LNCAP (cell line): ENCODE data around the gene HMCN2.

Experiments
- TF ChIP-seq, protein P1 (sequence below): fragments of 450-650 bp; IDR thresholded peaks from 2 replicates; pipeline ENCODE4 v1.5.1; 2017; ENCODE audit warnings: mild to moderate bottlenecking

HMCN2 gene

GRCh38 chr9:130428086-130428665 is 162.6 kb downstream of the HMCN2 start:
- TF ChIP-seq, protein P1, sequence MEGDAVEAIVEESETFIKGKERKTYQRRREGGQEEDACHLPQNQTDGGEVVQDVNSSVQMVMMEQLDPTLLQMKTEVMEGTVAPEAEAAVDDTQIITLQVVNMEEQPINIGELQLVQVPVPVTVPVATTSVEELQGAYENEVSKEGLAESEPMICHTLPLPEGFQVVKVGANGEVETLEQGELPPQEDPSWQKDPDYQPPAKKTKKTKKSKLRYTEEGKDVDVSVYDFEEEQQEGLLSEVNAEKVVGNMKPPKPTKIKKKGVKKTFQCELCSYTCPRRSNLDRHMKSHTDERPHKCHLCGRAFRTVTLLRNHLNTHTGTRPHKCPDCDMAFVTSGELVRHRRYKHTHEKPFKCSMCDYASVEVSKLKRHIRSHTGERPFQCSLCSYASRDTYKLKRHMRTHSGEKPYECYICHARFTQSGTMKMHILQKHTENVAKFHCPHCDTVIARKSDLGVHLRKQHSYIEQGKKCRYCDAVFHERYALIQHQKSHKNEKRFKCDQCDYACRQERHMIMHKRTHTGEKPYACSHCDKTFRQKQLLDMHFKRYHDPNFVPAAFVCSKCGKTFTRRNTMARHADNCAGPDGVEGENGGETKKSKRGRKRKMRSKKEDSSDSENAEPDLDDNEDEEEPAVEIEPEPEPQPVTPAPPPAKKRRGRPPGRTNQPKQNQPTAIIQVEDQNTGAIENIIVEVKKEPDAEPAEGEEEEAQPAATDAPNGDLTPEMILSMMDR: no peak

GRCh38 chr9:130429381-130429780 is 163.8 kb downstream of the HMCN2 start:
- TF ChIP-seq, protein P1: no peak

GRCh38 chr9:130429831-130430230 is 164.3 kb downstream of the HMCN2 start:
- TF ChIP-seq, protein P1: no peak

DNA sequence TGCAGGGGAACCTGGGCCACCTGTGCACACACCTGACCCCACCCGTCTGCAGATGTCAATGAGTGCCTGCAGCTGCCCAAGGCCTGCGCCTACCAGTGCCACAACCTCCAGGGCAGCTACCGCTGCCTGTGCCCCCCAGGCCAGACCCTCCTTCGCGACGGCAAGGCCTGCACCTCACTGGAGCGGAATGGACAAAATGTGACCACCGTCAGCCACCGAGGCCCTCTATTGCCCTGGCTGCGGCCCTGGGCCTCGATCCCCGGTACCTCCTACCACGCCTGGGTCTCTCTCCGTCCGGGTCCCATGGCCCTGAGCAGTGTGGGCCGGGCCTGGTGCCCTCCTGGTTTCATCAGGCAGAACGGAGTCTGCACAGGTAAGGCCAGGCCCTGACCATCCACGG is 164.7 kb downstream of the HMCN2 start:
- TF ChIP-seq, protein P1: no peak

DNA sequence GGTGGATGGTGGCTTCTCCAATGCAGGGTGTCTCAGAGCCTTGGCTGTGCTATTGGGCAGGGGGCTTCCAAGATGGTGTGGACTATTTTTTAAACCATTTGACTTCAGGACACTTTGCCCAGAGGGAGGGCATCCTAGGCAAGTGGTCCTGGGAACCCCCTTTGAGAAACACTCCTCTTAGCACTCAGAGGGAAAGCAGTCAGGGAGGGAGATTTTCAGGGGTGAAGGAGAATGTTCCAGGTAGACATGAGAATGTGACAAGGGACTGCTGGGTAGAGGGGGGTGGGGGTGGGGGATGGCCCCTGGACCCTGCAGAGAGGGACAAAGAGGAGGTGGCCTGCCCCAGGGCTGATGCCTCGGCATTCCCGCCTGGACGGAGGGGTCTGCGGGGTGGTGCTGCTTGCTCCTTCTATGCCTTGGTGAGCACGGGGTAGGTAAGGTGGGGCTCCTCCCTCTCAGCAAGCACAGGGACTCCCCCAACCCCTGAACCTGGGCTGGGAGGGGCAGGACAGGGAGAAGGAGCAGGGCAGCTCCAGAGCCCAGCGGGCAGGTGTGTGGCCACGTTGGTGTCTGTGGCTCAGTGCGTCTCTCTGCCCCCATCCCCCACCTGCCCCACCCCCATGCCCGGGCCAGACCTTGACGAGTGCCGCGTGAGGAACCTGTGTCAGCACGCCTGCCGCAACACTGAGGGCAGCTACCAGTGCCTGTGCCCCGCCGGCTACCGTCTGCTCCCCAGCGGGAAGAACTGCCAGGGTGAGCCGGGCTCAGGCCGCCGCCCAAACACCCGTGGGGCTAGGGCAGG is 165.4 kb downstream of the HMCN2 start:
- TF ChIP-seq, protein P1: no peak

GRCh38 chr9:130431536-130432303 is 166.2 kb downstream of the HMCN2 start:
- TF ChIP-seq, protein P1: no peak

DNA sequence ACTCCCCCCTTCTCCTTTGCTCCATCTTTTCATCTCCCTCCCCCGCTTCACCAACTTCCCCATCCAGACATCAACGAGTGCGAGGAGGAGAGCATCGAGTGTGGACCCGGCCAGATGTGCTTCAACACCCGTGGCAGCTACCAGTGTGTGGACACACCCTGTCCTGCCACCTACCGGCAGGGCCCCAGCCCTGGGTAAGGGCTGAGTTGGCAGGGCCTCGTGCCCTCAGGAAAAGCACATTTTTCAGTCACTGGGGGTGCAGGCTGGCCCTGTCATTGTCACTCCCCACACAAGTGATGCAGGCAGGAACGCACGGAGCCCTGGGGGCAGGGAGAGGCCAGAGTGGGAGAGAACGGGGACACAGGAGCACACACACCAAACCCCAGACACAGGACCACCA is 166.8 kb downstream of the HMCN2 start:
- TF ChIP-seq, protein P1: 0 out of 2 replicates have a peak, but pooled peaks have one; percentile 9
